Stimulated activated naive B cell treated with anti-CD40 and anti-IgM and Interleukin-4, amounts not matched to agents 10 μg/mL and 1 μg/mL and 100 μg/mL, for 72 hours (primary cell): Measurements from ENCODE around the gene CYTIP.

Source experiments
- ATAC-seq, 2 donors: fragments of 150-1000 bp; cut with Tn5 transposase; replicated peaks; 2 replicates each; pipeline ENCODE4 v1.10.0; 2021; ENCODE audit warnings: moderate library complexity in 1 of 2
- DNase-seq: peaks from one replicate; pipeline ENCODE4 v3.0.0; 2021
- H3K27ac Mint-ChIP-seq: one replicate; pipeline ENCODE4 v1.8.0; 2022; ENCODE audit warnings: mild to moderate bottlenecking, mixed read lengths
- H3K27me3 Mint-ChIP-seq, 2 donors: one replicate each; pipeline ENCODE4 v1.8.0; 2022; ENCODE audit warnings: mixed read lengths in 2 of 2
- H3K36me3 Mint-ChIP-seq, 2 donors: one replicate each; pipeline ENCODE4 v1.8.0; 2022; ENCODE audit warnings: mixed read lengths in 2 of 2, mild to moderate bottlenecking in 1 of 2
- H3K4me1 Mint-ChIP-seq, 2 donors: one replicate each; pipeline ENCODE4 v1.8.0; 2022; ENCODE audit warnings: mixed read lengths in 2 of 2, mild to moderate bottlenecking in 1 of 2
- H3K4me3 Mint-ChIP-seq, 2 donors: one replicate each; pipeline ENCODE4 v1.8.0; 2022; ENCODE audit warnings: mild to moderate bottlenecking in 2 of 2, mixed read lengths in 2 of 2, moderate library complexity in 1 of 2
- H3K9me3 Mint-ChIP-seq, 2 donors: one replicate each; pipeline ENCODE4 v1.8.0; 2022; ENCODE audit warnings: mixed read lengths in 2 of 2, mild to moderate bottlenecking in 1 of 2

Gene CYTIP

DNA sequence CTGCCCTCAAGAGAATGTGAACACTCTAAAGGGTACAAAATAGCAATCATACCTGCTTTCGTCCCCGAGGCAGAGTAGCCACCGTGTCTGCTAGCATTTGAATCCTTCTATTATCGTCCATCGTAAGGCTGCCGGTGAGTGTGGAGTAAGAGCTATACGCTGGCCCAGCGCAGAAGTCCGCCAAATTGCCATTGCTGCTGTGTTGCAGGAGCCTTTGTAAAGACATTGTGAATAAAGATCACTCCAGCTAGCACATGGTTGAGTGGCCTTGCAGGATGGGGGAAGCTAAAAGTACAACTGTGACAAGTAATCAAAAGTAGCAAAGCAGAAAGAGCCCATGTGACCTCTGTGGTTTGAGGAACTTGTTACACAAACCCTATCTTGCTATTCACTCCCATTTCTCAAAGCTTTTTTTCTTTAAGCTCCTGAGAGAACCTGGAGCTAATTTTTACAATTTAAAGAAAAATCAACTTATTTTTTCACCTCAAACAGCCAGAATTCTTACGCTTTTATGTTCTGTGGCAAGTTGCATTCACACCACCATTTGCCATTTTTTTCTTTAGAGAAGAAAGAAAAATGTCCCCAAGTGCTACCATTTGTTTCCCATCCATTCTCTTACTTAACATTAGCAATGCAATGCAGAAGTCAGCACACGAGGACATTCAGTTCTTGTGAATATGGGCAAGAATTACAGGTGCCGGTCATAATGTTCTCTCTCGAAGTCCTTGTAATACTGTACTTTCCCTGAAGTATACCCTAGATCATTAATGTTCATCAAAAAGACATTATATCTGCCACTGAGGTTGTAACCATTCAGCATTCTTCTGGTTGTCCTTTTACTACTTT lies at the start of gene CYTIP:
TSS of gene CYTIP (minus strand) at position 295 of the 846 bp plus-strand sequence. CDS start at position 226, 69 bp downstream.
- H3K36me3 Mint-ChIP-seq, result peaks cover 40 to 45% of the 10 kb centered on the region in 2 donors
- peaks cover 41 to 60% of the 10 kb centered on the region in 2 donors for H3K4me1 Mint-ChIP-seq

GRCh38 chr2:157492189-157492773 lies 48.4 kb upstream of the CYTIP start:
- Mint-ChIP-seq H3K4me1 (peaks cover 5 to 23% of the 10 kb centered on the region in 2 donors), H3K27ac (no peak overlapping the region), H3K27me3 (no peaks in the 10 kb centered on the region), H3K4me3 (no peak overlapping the region), H3K36me3 (no peaks in the 10 kb centered on the region), H3K9me3 (no peaks in the 10 kb centered on the region)
- DNase-seq, result peak; percentile 60
- peak; percentile 83 to 91 for ATAC-seq

More for the DNA sequence above, at the start of gene CYTIP:
- H3K27me3 Mint-ChIP-seq, result no peaks in the 10 kb centered on the region
- peak; percentile 49 for DNase-seq
- no peaks in the 10 kb centered on the region for H3K9me3 Mint-ChIP-seq
- H3K4me3 Mint-ChIP-seq, result peak within 1 kb of the TSS; percentile 88
- peak; percentile 52 to 61 for ATAC-seq
- H3K27ac Mint-ChIP-seq, result peak within 1 kb of the TSS; percentile 92

- Mint-ChIP-seq H3K4me1 (peaks cover 9 to 34% of the 10 kb centered on the region in 2 donors), H3K36me3 (no peaks in the 10 kb centered on the region), H3K27ac (no peak overlapping the region), H3K4me3 (no peak overlapping the region), H3K27me3 (no peaks in the 10 kb centered on the region), H3K9me3 (no peaks in the 10 kb centered on the region)
- DNase-seq (no peak), ATAC-seq (no peak)
Measured at GRCh38 chr2:157489983-157490382, 46.1 kb upstream of the CYTIP start.

GRCh38 chr2:157488877-157489276 lies 45.0 kb upstream of the CYTIP start:
- Mint-ChIP-seq H3K27ac (no peak overlapping the region), H3K9me3 (no peaks in the 10 kb centered on the region), H3K27me3 (no peaks in the 10 kb centered on the region), H3K4me3 (no peak overlapping the region), H3K4me1 (peaks cover 11 to 34% of the 10 kb centered on the region in 2 donors), H3K36me3 (no peaks in the 10 kb centered on the region)
- ATAC-seq, result no peak
- no peak for DNase-seq

DNA sequence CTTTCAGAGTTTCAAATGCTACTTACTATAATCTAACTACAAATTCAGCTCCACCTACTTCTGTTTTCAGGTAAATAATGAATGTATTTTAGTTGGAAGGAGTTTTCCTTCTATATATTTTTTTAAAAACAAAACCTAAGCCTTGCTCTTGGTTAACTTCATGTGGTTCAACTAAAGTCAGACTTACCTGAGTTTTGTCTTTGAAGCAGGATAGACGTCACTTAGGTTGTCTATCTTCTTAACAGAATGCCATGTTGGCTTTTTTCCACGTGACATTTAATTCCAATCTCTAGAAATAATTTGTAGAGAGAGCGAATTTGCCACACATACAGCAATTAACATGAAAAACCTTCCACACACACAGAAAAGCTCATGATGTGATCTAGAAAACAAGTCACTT lies 43.9 kb upstream of the CYTIP start:
- Mint-ChIP-seq H3K27me3 (no peaks in the 10 kb centered on the region), H3K27ac (no peak overlapping the region), H3K4me3 (no peak overlapping the region), H3K9me3 (no peaks in the 10 kb centered on the region), H3K4me1 (peaks cover 11 to 28% of the 10 kb centered on the region in 2 donors), H3K36me3 (no peaks in the 10 kb centered on the region)
- no peak for DNase-seq
- ATAC-seq, result no peak

DNA sequence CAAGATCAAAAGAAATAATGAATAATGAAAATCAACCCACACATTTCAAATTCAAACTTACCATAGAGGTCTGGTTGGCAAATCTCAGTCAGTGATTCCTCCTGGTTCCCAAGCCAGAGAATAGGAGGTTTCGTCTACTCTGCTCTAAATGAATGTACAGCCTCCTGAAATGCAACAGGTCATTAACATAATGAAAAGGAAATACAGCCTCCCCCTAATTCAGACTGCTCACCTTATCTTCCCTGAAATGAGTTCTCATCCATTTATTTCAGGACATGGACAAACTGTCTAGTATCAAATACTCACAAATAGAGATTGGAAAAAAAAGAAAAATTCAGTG lies 43.4 kb upstream of the CYTIP start:
- no peak overlapping the region for H3K4me3 Mint-ChIP-seq
- H3K4me1 Mint-ChIP-seq, result peaks cover 11 to 28% of the 10 kb centered on the region in 2 donors
- no peak for ATAC-seq
- H3K36me3 Mint-ChIP-seq, result no peaks in the 10 kb centered on the region
- H3K27me3 Mint-ChIP-seq, result no peaks in the 10 kb centered on the region
- H3K9me3 Mint-ChIP-seq, result no peaks in the 10 kb centered on the region
- no peak overlapping the region for H3K27ac Mint-ChIP-seq
- DNase-seq, result no peak

- H3K4me1 Mint-ChIP-seq, result peaks cover 11 to 31% of the 10 kb centered on the region in 2 donors
- no peak overlapping the region for H3K4me3 Mint-ChIP-seq
- DNase-seq, result no peak
- no peak overlapping the region for H3K27ac Mint-ChIP-seq
- no peaks in the 10 kb centered on the region for H3K36me3 Mint-ChIP-seq
- no peaks in the 10 kb centered on the region for H3K9me3 Mint-ChIP-seq
- no peaks in the 10 kb centered on the region for H3K27me3 Mint-ChIP-seq
- ATAC-seq, result no peak
Measured at GRCh38 chr2:157486596-157487270, 42.8 kb upstream of the CYTIP start.

DNA sequence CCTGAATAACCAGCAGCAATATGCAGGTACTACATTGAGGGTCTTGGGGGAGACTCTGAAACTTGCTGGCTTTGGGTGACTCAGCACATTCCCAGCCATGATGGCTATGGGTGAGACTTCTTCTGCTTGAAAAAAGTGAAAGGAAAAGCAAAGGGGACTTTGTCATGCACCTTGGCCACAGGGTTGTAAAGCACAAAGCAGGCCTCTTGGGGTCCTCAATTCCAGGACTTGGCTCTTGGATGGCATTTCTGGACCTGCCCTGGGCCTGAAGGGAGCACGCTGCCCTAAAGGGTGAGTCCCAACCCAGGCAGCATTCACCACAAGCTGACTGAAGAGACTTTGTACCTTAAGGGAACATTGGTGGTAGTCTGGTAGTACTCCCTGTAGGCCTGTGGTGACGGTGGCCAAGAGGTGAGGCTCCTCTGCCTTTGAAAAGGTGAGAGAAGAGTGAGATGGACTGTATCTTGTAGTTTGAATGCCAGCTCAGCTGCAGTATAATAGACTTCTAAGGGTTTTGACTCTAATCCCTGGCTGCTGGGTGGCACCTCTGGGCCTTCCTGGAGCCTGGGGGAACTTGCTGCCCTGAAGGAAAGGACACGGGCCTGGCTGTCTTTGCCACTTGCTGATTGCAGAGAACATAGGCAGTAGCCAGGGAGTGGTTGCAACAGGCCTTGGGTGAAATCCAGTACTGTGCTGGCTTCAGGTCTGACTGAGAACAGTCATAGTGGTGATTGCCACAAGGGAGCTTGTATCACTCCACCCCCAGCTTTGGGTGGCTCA lies 36.5 kb upstream of the CYTIP start:
- no peaks in the 10 kb centered on the region for H3K27me3 Mint-ChIP-seq
- H3K4me3 Mint-ChIP-seq, result peak overlapping the region in 1 of 2 donors; percentile 17
- peaks cover 33 to 69% of the 10 kb centered on the region in 2 donors for H3K4me1 Mint-ChIP-seq
- H3K36me3 Mint-ChIP-seq, result no peaks in the 10 kb centered on the region
- ATAC-seq (peak; percentile 90 to 95), DNase-seq (peak; percentile 20)
- H3K27ac Mint-ChIP-seq, result peak overlapping the region; percentile 85
- H3K9me3 Mint-ChIP-seq, result peaks cover 0 to 2% of the 10 kb centered on the region in 2 donors

- ATAC-seq (no peak), DNase-seq (no peak)
- Mint-ChIP-seq H3K9me3 (peaks cover 0 to 2% of the 10 kb centered on the region in 2 donors), H3K27ac (peak overlapping the region; percentile 85), H3K4me3 (no peak overlapping the region), H3K27me3 (no peaks in the 10 kb centered on the region), H3K36me3 (no peaks in the 10 kb centered on the region), H3K4me1 (peaks cover 30 to 69% of the 10 kb centered on the region in 2 donors)
Measured at GRCh38 chr2:157479081-157480027, 35.5 kb upstream of the CYTIP start.

- H3K36me3 Mint-ChIP-seq, result no peaks in the 10 kb centered on the region
- ATAC-seq, result no peak
- no peak overlapping the region for H3K27ac Mint-ChIP-seq
- H3K4me3 Mint-ChIP-seq, result no peak overlapping the region
- H3K4me1 Mint-ChIP-seq, result peaks cover 38 to 81% of the 10 kb centered on the region in 2 donors
- no peaks in the 10 kb centered on the region for H3K27me3 Mint-ChIP-seq
- no peak for DNase-seq
- peaks cover 0 to 2% of the 10 kb centered on the region in 2 donors for H3K9me3 Mint-ChIP-seq
Measured at GRCh38 chr2:157477919-157478318, 34.0 kb upstream of the CYTIP start.

- ATAC-seq (peak in 1 of 2 donors; percentile 27), DNase-seq (no peak)
- Mint-ChIP-seq H3K36me3 (no peaks in the 10 kb centered on the region), H3K4me3 (no peak overlapping the region), H3K27ac (peak overlapping the region; percentile 42), H3K4me1 (peaks cover 35 to 76% of the 10 kb centered on the region in 2 donors), H3K27me3 (no peaks in the 10 kb centered on the region), H3K9me3 (peaks cover 0 to 2% of the 10 kb centered on the region in 2 donors)
Measured at GRCh38 chr2:157476953-157477709, 33.2 kb upstream of the CYTIP start.

- no peak overlapping the region for H3K27ac Mint-ChIP-seq
- no peaks in the 10 kb centered on the region for H3K36me3 Mint-ChIP-seq
- peaks cover 0 to 2% of the 10 kb centered on the region in 2 donors for H3K9me3 Mint-ChIP-seq
- no peak for ATAC-seq
- H3K27me3 Mint-ChIP-seq, result no peaks in the 10 kb centered on the region
- H3K4me1 Mint-ChIP-seq, result peaks cover 32 to 68% of the 10 kb centered on the region in 2 donors
- DNase-seq, result no peak
- no peak overlapping the region for H3K4me3 Mint-ChIP-seq
Measured at GRCh38 chr2:157475722-157476390, 32.0 kb upstream of the CYTIP start.
